GM19328 (cell line): ENCODE data around the gene ARRDC4.
"Not testable (repeated sequence)": the region's sequence is repeated elsewhere in the genome, so short reads cannot be mapped to it uniquely, and the experiment has no call there.

ENCODE experiments used
- ATAC-seq: cut with Tn5 transposase; IDR thresholded peaks from one replicate; pipeline ENCODE4 v1.9.1; 2021; ENCODE audit warnings: mild to moderate bottlenecking, moderate library complexity; ENCODE audit not compliant: unreplicated experiment

Gene ARRDC4

DNA sequence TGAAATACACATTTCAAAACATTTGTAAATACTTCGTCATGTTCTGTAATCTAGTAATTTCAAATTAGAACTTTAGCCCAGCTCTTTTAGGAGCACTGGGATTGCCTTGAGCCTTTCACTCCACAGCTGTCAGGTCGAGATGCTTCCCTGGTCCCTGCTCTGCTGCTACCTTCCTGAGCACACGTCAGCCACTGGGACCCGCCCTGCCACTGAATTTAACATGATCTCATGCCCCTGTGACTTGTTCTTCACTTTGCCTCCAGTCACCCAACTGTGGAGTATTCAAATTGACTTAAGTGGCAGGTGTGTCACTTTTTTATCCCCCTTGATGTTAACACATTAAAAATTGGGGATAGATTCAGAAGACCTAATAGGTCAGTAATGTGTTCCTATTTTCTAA lies 3.3 kb downstream of the ARRDC4 start:
- ATAC-seq = no peak

DNA sequence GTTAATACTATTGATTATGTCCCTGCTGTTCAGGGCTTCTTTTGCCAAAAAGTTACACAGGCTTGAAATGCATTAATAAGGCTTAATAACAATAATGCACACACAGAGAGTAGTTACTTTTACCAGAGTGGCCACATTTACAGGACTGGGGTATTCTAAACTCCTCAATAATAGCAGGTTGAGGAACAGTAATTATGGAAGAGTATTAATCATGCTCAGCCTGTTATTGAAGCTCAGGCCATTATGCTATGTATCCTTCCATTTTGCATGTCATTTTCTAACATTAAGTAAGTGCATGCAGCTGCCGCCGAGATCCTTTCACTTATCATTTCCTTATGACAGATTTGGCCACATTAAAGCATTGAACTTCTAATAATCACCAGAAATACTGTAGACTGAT lies 5.7 kb downstream of the ARRDC4 start:
- no peak for ATAC-seq

DNA sequence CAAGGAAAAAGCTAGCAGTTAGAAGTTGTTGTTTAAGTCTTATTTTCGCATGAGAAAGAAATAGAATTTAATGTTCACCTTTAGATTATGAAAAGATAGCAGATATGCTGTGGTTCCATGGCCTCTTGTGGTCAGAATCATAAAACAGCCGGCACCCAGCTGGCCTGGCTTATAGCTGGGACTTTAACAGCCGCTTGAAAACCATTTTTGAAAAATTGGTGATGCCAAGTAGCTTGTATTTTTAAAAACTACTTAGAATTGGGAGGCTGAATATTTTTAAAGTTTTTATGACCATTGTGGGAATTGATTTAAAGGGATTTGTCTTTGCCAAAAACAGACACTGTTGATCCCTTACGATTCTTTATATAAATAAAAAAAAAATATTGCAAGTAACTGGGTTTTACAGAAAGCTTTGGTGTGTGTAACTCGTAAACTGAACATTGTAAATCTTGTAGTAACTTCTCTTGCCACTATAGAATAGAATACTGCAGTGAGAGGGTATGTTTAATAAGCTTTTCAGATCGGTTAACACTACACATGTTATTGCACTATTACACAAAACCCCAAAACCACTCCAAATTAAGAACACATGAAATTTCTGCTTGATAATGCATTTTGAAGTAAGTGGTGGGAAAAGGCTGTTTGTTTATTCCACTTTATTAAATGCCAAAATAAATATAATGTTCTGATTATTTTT lies 6.6 kb downstream of the ARRDC4 start:
- no peak for ATAC-seq

DNA sequence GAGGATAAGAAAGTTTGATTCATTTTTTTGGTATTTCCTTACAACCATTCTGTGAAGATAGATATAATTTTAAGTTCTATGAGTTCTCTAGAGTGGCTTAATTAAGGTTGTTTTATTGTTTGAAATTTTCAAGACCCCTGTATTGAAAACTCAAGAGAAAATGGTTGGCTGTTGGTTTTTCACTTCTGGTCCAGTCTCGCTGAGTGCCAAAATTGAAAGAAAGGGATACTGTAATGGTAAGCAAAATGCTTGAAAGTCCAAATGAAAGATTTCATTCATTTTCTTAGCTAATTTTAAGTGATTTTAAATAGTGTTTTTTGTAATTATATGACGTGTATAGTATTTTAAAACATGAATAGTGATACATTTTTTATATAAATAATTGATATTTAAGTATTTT lies 7.4 kb downstream of the ARRDC4 start:
- no peak for ATAC-seq

DNA sequence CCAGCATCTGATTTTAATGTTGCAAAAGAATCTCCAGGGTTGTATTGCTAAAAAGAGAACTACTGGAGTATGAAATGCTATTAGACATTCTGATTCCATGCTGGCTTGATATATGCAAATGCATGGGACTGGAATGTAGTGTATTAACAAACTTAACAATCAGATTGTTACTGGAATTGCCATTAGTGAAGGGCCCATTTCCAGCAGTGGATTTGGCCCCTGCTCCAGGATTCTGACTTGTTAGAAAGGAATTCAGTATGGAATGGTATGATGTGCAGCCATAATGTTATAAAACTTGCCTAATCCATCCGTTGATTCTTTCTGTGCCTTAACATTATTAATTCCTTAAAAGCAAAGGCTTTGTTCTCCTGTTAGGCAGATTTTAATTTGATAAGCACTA lies 7.9 kb downstream of the ARRDC4 start:
- no peak for ATAC-seq

DNA sequence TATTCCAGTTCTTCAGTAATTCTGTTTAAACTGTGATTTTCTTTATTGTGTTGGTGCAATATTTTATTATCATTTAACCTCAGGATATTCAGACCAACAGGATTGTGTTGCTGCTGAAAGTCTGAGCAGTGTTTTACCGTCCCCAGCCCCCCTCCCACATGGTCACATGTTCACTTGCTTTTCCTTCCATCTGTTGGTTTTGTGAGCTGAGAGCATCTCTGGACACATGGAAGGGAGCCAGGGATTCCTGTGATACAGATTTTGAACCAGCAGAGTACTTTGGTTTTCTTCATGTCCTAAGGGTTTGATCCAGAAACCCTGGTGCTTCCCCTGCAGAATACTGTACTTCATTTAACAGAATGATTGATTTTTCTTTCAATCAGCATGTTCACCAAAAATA lies 11.9 kb downstream of the ARRDC4 start:
- ATAC-seq = no peak

DNA sequence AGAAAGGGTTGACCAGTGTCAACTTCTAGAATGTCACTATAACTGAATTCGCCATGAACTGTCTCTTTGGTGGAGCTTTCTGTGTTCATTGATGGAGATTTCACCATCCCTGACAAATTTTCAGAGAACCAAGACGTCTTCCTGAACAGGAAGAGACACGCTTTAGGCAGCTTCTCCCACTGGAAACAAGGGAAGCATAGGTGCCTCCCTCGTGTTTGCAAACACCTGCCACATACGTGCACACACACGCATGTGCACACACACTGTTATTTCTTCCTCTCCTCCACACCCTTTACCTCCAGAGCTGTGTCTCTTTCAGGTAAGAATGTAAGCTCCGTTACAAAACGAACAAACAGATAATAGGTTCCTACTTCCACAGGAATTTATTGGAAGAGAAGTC lies 15.6 kb downstream of the ARRDC4 start:
- no peak for ATAC-seq

DNA sequence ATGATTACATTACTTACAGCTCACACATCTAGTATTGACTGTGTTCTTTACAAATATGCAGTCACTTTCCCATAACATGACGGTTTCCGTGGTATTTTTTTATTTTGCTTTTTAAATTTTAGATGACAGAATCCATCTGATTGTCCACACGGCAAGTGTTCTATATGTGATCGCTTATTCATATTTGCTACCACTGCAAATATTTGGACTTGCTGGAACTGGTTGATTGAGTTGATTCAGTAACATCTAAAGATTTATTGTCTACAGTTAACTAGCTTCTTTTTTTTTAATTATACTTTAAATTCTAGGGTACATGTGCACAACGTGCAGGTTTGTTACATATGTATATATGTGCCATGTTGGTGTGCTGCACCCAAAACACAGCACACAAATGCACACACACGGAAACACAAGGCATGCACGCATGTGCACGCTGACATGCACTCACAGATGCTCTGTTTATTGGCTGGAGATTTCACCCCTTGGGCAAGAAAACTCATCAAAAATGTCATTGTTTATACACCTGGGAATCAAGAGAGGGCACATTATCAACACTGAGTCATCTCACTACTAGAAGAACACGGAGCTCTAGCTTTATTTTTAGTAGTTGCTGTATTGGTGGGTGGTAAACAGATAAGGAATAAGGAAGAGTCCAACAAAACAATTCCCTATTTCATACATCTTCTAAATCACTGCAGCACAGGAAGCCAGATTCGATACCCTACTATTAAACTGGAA lies 16.4 kb downstream of the ARRDC4 start:
- ATAC-seq = no peak

DNA sequence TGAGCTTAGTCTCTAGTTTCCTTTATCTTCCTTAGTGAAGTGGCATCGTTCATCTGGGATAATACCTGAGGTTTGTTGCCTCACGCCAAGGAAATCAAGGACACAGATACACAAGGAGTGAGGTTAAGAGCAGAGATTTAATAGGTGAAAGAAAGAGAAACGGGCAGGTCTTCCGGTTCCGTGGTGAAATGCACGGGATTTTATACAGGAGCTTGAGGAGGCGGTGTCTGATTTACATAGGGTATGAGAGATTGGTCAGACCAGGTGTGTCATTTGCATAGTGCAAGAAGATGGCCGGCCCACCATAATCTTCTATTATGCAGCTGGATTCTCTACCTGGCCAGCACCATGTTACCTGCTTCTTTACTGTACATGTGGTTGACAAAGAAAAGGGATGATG lies 17.2 kb downstream of the ARRDC4 start:
- no peak for ATAC-seq

DNA sequence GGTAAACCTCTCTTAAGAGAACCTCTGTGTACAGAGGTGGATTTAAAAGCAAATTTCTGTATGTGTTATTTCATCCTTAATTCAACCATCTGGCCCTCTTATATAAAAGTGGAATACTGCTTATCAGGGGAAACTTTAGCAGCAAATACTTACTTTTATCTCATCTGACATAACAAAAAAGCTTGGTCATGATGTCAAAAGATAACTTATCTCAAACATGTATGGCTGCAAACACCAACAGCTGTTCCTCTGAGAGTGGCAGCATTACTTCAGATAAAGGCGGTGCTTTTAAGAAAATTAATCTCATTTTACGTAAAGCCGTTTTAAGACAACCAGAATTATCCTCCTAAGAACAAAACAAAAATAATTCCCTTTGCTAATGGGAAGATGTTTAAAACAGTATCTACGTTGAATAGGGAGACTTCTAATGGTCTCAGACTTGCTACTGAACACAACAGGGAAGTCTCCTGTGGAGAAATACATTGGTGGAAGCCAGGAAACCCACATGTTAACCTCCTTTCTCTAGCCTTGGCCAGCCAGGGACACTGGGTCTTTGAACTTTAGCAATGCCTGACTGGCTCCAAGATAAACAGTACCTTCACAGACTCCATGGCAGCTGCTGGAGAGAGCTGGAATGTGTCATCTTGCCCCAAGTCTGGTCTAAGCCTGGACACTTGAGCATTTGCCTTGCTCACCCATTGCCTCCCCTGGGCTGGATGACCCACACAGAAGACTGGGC lies 18.1 kb downstream of the ARRDC4 start:
- ATAC-seq = no peak

DNA sequence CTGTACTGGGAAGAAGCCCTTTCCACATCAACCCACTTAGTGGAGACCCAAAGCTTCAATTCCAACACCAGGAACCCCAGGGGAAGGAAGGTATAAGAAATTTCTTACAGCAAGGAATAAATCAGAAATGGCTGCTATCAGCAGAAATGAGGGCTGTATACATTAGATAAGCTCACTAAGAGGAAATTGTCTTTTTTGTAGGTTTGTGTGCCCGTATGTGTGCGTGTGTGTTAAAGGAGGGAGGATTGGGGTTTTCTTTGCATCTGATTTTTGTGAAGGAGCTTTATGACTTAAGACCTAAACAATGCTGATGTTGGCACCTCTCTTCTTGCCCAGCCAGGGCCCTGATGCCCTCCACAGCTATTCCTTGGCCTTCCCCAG lies 18.6 kb downstream of the ARRDC4 start:
- no peak for ATAC-seq

DNA sequence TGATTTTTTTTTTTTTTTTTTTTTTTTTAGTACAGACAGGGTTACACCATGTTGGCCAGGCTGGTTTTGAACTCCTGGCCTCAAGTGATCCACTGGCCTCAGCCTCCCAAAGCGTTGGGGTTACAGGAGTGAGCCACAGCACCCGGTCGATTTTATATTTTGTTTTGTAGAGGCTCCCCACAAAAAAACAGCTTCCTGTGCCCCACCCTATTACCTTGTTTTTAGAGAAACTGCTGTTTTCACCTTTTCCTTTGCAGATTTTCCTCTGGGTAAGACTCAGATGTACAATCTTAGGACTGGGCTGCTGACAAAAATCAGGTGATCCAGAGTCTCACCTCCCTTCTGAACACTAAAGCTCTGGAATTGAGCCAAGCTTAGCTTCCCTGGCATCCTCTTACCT lies 20.6 kb downstream of the ARRDC4 start:
- no peak for ATAC-seq

DNA sequence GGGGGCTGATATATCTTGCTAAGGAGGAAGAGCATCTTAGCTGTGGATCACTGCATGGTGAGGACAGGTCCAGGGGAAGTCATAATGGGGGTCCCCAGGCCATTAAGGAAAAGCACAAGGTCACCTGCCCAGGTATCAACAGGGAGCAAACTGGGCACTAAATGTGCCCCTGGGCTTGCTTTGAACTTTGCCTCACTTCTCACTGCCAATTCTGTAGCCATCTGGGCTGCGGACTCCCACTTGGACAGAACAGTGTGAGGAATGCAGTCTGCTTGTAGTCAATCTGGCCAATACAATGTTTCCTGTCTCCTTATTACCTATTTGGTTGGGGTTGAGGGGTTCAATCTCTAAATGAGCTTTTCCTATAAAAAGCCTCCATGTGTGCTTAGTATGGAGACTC lies 21.3 kb downstream of the ARRDC4 start:
- no peak for ATAC-seq

DNA sequence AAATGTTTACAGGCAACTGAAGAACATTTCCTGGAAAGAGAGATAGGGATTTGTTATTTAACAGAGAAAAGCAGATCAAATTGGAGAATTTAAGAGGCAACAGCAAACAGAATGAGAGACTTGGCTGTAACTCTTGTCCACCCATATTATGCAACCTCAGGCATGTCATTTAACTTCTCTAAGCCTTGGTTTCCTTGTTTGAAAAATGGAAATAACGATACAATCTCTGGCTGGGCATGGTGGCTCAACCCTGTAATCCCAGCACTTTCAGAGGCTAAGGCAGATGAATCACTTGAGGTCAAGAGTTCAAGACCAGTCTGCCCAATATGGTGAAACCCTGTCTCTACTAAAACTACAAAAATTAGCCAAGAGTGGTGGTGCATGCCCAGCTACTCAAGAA lies 23.7 kb downstream of the ARRDC4 start:
- no peak for ATAC-seq

DNA sequence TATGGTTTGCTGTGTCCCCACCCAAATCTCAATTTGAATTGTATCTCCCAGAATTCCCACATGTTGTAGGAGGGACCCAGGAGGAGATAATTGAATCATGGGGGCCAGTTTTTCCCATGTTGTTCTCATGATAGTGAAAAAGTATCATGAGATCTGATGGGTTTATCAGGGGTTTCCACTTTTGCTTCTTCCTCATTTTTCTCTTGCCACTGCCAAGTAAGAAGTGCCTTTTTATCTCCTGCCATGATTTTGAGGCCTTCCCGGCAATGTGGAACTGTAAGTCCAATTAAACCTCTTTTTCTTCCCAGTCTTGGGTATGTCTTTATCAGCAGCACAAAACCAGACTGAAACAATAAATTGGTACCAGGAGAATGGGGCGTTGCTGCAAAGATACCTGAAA lies 25.5 kb downstream of the ARRDC4 start:
- not testable (repeated sequence) for ATAC-seq

DNA sequence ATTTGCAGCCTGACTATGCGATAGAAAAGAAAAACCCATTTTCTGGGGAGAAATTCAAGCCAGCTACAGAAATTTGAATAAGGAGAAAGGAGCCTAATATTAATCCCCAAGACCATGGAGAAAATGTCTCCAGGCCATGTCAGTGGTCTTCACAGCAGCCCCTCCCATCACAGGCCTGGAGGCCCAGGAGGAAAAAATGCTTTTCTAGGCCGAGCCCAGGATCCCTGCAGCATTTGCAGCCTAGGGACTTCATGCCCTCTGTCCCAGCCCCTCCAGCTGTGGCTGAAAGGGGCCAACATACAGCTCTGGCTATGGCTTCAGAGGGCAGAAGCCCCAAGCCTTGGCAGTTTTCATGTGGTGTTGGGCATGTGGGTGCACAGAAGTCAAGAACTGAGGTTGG lies 26.3 kb downstream of the ARRDC4 start:
- no peak for ATAC-seq

DNA sequence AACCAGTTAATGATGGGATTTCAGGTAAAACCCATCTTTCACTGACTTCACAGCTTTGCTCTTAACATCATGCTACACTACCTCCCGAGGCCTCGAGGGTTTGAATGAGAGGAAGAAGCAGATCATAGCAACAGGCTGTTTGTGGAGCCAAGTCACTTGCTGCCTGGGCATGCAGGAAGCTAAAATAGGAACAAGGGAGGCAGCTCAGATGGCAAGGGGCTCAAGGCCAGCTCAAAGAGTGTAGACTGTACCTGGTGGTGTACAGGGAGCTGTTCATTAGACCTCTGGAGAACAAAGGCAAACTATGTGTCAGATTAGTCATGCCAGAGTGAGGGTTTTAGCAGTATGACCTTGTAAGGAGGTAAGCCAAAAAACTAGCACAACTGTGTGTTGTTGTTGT lies 28.8 kb downstream of the ARRDC4 start:
- ATAC-seq = no peak

DNA sequence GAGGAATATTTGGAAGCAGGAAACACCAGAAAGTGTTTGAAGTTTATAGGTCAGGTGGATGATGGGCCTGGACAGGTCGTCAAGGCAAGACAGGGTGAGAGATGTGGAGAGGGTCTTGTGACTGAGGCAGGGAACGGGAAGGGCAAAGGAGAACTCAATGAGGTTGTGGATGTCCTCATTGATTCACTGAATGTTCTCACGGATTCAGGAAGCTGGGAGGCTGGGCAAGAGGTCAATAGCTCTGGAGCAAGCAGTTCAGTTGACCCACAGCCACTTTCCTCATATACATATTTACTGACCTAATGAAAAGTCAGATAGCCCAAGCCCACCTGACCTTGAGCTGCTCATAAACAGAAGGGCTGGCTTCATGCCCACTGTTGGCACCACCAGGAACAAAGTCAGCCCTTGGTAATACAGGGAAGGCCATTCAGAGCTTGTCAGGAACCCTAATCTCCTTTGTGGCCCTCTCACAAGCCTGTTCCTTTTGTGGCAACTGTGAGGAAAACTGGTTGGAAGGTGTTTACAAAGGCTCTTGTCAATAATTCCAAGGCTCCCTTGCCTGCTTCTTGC lies 31.6 kb downstream of the ARRDC4 start:
- ATAC-seq = no peak

DNA sequence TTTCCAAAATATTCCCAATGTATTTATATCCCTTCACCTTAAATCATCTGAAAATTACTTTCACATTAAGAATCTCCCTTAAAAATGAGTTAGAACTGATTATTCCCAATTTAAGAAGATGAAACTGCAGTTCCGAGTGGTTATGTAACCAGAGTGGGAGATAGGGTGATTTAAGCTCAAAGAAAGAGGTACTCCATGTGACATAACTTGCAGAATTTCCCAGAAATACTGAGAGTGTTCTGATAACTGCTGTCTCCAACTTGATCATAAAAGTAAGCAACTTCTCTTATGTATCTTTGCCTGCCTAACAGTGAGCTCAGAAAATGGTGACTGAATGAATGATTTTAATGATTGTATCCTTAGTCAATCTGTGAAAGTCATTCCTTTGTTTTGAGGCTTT lies 32.3 kb downstream of the ARRDC4 start:
- no peak for ATAC-seq

DNA sequence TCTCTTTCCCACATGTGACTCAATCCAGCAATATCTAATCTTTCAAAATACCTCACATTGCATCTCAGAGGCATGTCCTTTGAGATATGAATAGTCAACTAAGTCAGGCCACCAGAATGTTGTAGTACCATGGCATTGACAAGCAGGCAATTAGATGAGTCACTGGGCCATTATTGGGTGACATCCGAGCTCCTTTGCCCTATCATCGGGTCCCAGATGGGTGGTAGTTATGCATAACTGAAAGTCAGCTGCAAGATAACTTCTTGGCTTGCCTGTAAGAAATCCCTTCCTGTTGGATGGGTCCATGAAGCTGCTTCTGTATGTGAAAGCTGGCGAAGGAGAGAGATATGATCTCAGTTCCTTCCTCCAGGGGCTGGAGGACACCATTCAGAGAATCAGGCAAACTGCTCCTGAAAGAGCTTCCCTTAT lies 32.8 kb downstream of the ARRDC4 start:
- ATAC-seq = no peak

DNA sequence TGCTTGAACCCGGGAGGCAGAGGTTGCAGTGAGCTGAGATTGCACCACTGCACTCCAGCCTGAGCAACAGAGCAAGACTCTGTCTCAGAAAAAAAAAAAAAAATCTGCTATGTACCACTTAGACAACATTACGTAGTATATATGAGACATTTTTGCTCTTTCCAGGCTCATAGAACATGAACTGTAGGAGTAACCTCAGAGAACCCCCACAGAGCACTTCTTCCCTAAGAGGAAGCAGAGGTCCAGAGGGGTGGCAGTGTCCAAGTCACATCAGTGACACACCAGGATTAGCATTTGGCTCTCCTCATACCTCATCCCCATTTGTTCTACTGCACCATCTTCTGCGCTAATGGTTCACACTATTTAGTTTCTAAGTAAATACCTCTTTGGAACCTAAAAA lies 33.7 kb downstream of the ARRDC4 start:
- ATAC-seq = no peak

DNA sequence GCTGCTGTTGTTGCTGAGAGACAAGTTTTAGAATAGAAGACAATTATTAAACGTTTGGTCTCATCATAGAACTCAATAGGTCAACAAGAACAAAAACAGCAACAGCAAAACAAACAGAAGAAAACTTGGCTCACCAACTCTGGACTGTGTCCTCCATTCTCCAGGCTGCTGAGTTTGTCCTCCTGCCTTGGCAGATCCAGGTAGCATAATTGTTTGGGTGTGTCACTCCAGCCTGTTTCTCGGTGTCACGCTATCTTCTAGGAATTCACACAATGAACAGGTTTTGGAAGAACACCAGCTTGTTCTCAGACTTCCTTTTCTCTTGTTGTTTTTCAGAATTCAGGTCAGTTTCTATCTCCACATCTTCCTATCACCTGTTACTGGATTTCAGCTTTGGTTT lies 34.7 kb downstream of the ARRDC4 start:
- no peak for ATAC-seq
